Measurements from ENCODE around the gene ZNHIT2.

ZNHIT2 gene

DNA sequence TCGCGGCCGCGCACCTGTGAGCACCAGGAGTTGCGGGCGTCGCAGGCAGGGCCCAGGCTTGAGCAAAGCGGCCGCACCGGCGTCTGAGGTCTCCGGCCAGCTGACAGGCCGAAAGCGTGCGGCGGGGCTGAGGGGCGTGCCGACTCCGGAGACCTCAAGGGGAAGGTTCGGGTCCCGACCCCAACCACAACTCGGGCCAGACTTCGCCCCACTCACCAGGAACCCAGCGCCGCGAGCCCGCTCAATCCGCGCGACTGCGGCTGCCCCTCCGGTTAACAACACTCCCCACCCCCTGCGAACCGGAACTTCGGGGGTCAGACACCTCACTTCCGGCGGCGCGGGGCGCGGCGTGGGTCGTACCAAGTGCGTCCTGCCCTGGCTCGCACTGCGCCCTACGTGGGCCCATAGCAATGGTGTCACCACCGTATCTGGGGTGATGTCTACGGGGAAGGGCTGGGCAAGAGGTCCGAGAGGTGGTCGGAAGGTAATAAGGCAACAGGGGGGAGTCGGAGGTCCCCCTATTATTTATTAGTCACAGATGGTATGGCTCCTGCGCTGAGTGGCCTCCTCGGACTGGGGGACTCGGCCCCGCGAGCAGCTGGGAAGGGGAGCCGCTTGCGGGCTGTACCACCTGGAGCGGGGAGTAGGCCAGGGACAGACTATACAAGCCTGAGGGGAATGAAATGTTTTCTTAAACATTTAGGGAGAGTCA, 16.9 kb upstream of the ZNHIT2 start, which contains the start of gene SYVN1:
Gene SYVN1, minus strand, starts transcription at position 280 of the 712 bp plus-strand sequence. CDS start 918 bp downstream, outside the sequence.
- DNase-seq (ENCODE audit: low read depth in 2 of 2): peak; percentile 87 to 90

DNA sequence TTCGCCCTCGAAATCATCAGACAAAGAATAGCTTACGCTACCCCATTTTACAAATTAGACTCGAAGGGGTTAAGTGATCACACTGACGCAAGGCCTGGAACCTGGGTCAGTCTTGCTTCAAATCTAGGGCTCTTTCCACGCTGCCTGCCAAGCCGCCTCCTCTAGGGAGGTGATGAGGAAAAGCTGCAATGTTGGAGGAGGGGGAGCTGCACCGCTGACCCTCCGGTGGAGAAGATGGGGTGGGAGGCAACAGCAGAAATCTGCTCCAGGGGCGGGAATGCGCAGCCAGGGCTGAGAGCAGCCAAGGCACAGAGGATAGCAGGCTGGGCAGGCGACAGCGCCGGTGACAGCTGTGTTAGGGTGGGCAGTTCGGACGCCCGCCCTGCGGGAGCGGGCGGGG, 16.2 kb upstream of the ZNHIT2 start:
- no peak for DNase-seq (ENCODE audit: low read depth in 2 of 2)

DNA sequence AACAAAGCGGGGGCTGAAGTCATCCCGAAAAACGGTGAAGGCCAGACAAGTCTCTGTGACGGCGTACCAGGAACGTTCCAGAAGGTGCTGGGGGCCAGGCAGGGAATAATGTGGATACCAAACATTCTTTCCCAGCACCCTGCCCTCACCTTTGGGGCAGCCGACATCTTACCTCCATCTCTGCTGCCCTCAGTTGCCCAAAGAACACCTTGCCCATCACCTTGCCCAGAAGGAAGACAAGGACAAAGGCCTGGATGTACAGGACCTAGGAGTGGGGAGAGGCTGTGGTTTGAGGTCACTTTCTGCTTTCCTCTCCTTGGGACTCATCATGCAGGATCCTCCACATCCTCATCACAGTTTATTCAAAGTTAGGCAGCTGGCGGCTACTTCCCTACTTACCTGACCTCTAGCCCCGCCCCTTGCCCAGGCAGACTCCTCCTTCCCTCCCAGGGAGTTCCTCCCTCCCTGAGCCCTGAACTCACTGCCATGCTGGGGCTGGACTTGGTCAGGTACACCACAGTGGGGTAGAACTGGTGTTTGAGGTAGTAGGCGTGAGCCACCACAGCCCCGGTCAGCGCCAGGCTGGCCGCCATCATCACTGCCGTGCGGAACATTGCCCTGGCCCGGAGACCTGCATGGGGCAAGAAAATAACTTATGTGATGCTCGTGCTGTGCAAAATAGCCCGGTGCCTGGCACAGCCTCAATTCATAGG, 15.6 kb upstream of the ZNHIT2 start:
- DNase-seq (ENCODE audit: low read depth in 2 of 2): peak in 1 of 2 experiments; percentile 66

DNA sequence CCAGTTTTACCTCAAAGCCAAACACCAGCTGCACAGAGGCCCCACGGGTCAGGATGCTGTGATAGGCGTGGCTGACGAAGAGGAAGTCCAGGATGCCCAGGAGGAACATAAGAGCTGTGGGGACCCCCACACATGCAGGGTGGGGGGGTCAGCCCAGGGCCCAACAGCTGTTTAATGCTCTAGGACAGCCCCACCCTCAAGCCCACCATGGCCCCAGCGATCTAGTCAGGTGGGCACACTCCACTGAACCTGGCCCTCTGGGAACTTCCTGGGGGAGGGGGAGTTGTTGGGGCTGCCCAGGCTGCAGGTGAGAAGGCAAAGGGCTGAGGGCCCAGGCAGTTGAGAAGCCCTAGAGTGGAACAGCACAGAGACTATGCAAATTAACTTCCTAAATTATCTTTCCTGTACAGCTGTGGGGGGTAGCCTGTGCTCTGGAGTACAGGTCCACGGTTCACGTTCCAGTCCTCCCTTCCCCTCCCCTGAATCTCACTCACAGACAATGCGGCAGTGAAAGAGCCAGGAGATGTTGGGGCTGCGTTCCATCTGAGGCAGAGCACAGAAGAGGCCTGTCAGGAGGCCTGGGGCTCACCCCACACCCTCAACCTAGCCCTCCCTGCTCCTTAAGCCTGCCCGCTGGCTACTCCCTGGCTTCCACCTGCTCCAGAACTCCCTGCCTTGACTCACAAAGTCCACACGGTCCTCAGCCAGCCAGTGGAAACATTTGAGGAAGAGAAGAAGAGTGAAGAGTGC, 14.9 kb upstream of the ZNHIT2 start:
- no peak for DNase-seq (ENCODE audit: low read depth in 2 of 2)

DNA sequence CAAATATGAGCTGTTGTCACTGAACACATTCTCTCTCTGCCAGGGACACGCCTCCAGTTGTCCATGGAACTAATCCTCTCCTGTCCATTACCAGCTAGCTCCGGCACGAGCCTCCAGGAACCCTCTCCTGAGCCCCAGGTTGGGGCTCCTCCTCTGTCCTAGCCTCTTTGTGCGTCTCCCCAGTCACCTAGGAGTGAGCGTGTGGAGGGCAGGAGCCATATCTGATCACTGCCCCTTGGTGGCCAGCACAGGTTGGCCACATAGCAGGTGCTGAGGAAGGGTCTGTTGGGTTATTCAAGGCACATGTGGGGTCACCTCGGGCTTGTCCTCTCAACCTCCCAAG, 14.4 kb upstream of the ZNHIT2 start:
- DNase-seq (ENCODE audit: low read depth in 2 of 2): no peak

DNA sequence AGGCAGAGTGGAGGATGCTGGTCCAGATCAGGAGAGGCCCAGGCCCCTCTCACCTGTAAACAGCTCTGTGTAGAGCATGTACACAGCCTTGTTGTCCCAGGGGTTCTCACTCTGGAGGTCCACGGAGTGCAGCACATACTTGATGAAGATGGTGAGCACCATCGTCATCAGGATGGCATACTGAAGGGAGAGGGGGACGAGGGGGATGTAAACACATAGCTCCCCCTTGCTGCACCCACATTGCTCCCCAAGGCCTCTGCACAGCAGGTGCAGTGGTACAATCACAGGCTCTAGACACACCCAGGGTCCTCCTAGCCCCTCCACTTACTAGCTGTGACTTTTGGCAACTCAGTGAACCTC, 13.9 kb upstream of the ZNHIT2 start:
- no peak for DNase-seq (ENCODE audit: low read depth in 2 of 2)

DNA sequence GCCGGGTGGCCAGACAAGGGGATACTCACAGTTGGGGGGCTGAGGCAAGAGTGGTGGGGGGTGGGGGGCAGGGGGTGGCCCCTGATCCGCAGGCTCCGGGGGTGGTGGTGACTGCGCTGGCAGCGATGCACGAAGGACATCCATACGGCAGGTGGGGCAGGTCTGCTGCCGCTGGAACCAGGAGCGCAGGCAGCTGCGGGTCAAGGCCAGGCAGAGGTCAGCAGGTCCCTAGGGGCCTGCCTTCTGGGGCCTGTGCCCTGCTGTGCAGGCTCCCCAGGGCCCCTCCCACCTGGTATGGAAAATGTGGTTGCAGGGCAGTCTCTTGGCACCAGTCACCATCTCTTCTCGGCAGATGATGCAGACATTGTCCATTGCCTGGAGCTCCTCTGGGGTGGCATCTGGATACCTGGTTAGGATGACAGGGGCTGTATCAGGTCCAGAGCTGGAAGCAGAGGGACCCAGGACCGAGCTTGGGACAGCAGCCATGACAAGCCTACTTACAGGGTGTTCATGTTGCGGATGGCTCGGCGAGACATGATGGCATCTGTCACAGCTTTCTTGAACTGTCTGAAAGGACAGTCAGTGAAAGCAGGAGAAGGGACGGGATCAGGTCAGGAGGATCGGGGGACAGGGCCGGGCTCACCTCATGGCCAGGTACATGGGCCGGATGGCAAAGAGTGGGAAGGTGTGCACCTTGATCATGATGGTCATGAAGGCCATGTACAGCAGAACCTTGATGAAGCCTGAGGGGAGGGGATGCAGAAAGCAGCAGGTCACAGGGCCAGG, 13.3 kb upstream of the ZNHIT2 start:
- no peak for DNase-seq (ENCODE audit: low read depth in 2 of 2)

DNA sequence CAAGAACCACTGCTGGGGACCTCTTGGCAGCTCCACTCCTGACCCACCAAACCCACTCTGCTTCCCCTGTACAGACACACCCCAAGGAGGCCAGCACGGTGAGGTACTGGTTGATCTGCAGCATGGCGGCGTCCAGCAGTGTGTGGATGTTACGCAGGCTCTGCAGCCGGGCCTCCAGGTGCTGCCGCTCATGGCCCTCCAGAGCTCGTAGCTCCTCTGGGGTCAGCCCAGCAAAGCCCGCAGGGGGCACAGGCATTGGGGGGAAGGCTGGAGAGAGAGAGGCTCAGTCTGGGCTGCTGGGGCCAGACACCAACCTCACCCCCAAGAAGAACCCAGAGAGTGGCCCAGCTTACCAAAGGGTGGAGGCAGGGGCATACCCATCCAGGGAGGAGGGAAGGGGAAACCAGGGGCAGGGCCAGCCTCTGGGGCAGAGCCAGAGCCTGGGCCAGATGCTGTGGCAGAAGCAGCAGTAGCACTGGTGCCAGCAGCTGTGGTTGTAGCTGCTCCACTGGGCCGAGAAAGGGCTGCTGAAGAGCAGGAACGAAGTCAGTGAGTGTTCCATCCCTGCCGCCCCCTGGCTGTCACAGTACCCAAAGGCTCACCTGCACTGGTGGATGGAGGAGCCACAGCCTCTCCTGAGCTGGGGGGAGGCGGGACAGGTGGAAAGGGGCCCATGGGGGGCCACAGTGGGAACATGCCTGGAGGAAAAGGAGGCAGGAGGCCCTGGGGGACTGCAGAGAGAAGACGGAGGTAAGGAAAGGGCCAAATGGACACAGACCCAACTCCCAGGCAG, 12.3 kb upstream of the ZNHIT2 start:
- no peak for DNase-seq (ENCODE audit: low read depth in 2 of 2)

DNA sequence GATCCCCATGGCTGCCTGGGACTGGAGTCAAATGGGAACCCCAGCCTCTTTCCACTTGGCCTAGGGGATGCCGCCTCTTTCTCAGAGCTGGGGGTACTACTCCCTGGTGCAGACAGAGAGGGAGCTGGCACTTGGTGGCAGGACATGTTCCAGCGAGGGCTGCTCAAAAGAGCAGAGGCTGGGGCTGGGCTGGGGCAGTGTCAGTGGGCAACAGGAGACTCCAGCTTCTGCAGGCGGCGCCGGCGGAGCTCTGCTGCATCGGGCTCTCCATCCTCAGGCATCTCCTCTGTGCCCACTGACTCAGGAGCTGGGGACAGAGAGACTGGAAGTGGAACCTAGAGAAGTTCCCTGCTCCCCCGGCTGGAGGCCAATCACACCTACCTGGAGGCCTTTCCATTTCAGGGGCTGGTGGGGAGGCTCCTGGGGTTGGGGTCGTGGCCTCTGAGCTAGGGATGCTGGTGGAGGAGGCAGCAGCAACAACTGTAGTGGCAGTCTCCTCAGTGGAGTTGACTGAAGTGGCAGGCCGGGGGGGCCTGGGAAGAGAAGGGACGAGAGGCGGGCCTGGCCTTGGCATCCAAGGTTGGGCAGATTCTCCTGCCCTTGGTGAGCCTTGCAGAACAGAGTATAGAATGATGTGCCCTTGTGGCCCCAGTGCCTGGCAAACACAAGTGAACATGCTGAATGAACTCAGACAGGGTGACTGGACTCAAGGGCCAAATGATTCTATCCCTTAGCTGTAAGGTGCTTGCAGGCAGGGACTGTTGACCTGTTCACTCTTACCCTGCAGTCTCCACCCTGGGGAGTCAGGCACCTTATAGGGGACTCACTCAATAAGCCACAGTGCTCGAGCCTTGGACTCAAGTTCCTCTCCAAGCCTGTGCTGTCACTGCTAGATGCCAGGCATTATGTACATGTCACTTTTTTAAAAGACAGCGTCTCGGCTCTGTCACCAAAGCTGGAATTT, 11.0 kb upstream of the ZNHIT2 start:
- DNase-seq (ENCODE audit: low read depth in 2 of 2): no peak

DNA sequence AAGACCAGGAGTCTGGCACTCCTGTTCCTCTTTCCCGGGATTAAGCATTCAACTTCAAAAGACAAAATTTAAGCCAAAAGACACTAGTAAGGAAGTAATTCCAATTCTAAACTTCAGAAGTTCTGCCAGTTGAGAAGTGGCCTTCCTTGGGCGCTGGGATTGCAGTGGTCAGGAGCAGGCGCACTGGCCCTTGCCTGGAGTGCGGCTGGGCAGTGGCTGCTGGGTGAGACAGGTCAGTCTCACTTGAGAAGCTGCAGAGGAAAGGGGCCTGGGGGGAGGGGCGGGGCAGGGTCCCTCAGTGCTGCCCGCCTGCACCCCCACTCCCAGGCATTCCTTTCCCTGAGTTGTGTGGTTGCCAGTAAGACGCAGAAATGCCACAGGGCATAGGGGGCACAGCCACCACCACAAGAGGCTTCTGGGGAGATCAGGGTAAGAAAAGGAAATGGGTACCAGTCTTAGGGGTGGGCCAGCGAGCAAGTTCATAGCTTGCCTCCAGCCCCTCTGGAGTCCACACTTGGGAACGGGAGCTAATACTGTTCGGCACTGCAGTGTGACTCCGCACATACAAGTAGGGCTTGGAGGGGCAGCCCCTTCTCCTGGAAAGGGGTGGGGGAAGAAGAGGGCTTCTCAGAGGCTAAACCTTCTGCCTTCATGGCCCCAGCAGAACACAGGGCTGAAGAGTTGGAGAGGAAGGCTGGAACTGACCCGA, 10.1 kb upstream of the ZNHIT2 start:
- DNase-seq (ENCODE audit: low read depth in 2 of 2): no peak

DNA sequence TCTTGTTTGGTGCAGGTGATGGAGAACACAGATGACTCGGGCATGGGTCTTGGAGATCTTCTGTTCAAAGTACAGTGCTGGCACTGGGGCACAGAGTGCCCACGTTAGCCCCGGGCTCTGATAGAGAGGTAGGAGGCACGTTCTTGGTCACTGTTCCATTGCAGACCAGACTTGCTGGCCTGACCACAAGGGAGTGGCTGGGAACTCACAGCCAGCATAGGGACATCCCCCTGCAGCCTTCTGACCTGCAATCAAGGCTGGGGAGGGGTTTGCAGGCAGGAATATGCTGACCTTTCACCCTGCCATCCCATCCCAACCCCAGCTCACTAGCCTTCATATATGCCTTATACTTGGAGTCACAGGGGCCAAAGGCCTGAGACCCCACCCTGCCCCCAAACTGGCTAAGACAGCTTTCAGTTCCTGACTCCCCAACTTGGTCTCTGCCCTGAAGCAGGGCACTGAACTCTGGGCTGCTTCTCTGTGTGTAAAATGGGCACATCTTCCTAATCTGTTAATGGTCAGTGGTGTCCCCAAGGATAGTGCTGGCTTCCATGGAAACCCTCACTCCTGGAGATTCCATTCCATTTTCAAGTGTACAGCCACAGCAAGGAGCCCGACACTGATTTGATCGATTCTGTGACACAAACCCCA, 9.2 kb upstream of the ZNHIT2 start:
- DNase-seq (ENCODE audit: low read depth in 2 of 2): no peak

DNA sequence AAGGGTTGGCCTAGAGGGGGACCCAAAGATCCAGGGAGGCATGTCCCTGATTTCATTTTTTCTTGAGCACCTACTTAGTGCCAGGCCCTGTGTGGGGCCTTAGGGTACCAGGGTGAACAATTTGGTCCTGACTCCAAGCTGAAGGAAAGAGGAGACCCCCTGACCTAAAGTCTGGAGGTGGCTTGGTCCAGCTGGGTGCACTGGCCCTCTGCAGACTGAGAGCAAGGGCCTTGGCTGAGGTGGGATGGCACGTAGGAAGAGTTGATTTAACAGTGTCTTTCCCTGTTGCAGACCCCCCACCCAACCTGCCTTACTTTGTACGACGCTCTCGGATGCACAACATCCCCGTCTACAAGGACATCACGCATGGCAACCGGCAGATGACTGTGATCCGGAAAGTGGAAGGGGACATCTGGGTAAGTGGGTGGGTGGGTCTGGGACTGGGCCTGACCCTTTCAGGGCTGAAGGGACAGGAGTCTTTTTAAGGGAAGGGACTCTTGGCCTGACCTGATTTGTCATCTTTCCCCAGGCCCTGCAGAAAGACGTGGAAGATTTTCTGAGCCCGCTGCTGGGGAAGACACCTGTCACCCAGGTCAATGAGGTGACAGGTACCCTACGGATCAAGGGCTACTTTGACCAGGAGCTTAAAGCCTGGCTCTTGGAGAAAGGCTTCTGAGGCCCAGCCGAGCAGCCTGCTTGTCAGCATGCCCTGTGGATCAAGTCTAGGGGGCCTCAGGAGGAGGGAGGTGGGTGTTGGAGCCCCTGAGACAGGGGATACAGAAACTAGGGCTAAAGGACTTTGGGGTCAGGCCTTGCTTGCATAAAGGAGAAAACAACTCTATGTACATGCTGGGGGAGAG, 7.9 kb upstream of the ZNHIT2 start:
- no peak for DNase-seq (ENCODE audit: low read depth in 2 of 2)

DNA sequence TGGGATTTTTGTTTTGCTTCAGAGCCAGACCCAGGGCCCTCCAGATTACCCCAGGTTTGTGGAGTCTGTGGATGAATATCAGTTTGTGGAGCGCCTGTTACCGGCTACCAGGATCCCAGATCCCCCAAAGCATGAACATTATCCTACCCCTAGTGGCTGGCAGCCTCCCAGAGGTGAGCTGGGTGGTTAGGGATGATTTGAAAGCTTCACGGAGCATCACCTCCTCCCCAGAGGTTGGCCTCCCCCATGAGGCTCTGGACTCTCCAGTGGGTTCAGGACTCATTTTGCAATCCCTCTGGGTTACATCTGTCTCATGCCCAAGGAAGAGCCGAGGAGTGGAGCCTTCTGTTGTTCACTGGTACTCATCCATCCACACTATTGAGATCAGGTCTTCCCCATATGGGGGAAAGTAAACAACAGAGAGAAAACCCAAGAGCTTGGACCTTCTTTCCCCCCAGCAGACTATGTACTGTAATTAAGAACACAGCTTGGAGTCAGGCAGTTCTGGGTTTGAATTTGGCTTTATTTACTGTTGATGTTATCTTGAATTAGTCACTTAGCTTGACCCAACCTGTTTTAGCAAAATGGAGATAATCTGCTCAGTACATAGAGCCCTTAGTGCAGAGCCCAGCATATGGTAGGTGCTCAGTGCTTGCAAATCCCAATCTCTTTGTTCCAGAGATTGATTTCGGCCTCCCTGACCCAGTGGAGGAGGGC, 7.1 kb upstream of the ZNHIT2 start:
- no peak for DNase-seq (ENCODE audit: low read depth in 2 of 2)

DNA sequence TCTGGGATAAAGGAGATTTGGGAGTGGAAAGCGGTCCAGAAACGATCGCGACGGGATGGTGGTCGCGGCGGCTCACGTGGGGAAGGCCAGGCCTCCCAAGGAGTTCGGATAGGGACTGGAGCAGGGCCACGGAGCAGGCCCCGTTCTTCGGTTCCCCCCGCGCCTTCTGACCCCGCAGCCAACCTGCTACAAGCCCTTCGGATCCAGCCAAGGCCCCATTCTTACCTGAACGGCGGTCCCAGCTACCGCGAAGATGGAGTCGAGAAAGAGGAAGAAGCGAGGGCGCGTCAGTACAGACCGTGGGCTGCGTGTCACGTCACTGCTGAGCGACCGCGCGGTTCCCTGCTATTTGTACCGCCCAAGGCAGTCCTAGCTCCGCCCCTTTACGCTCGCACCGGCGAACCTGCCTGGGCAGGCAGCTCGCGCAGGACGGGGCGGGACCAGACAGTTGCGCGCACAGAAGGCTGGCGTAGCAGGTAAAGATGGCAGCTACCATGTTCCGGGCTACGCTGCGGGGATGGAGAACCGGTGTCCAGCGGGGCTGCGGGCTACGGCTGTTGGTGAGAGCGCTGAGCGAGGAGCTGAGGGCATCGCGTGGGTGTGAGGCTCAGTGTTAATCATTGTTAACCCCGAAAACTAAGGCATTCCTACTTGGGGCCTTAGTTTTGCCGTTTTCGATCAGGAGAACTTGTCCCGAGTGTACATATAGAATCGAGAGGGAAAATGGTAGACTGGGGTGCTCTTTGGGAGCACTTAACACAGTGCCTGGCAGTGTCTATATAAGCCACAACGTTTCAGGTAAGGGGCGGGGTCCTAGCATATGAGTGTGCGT, 4.6 kb upstream of the ZNHIT2 start, which contains the start of the genes FAU and MRPL49:
Gene FAU, minus strand, starts transcription at position 270 of the 832 bp plus-strand sequence. CDS start 321 bp downstream, outside the sequence.
Gene MRPL49, plus strand, starts transcription at position 457 of the 832 bp plus-strand sequence. Its CDS starts 26 bp downstream, at position 483.
- peak; percentile 96 to 99 for DNase-seq (ENCODE audit: low read depth in 2 of 2)

DNA sequence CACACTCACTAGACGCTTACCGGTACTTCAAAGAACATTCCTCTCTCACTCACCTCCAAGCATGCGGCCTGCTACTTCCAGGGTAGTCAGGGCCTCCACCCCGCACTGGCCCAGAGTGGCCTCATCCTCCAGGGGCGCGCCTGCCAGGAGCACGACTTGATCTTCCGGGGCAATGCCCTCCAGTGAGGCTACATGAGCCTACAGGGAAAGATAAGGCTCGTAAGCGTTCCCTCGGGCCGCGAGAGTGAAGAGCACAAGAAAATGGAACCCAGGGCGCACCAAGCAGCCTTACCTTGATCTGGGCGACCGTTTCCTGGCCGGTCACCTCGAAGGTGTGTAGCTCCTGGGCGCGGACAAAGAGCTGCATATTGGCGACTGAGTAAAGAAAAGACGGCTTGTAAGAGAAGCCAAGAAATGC, 4.0 kb upstream of the ZNHIT2 start:
- DNase-seq (ENCODE audit: low read depth in 2 of 2): no peak

DNA sequence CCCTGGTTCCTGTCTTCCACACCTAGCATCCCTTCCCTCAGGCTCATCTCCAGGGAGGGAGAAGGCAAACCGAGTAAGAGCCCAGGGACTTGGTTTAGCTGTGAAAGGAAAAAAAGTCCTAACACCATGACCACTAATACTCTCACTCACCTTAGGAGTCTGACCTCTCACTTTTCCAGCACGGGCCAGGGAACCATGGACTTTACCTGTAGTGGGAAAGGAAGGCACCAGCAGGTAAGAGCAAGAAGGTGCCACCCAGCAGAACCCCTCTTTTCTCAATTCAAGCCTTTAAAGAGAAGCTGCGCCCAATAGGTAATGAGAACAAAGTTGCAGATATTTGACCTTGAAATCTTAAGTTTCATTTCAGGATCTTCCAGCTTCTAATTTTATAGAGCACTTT, 3.3 kb upstream of the ZNHIT2 start:
- DNase-seq (ENCODE audit: low read depth in 2 of 2): no peak

Measured in stimulated activated CD4-positive, alpha-beta T cell treated with anti-CD3 and anti-CD28 coated beads, Interleukin-12 subunit alpha, Interleukin-12 subunit beta, amount 100 ng/mL, for 24 hours (primary cell).